GM12891 (cell line): ENCODE data around the gene RAB7B.

Source experiments
- POLR2A ChIP-seq: IDR thresholded peaks from 2 replicates; pipeline ENCODE4 v1.6.1; 2011; ENCODE audit warnings: low read depth, low read length, control low read depth
- POLR2AphosphoS5 ChIP-seq: IDR thresholded peaks from 2 replicates; pipeline ENCODE4 v1.6.1; 2011; ENCODE audit warnings: low read depth, low read length, control low read depth
- TAF1 ChIP-seq: IDR thresholded peaks from 2 replicates; pipeline ENCODE4 v1.6.1; 2011; ENCODE audit warnings: low read depth, low read length, control low read depth

- TF ChIP-seq TAF1 (no peak), POLR2AphosphoS5 (no peak), POLR2A (no peak)
These were observed 13.4 kb downstream of the RAB7B start for GRCh38 chr1:205989786-205990185.
